Neuronal stem cell (in vitro differentiated cells): ENCODE data around the gene GCSH.

Experiments used
- DNase-seq: peaks from one replicate; pipeline ENCODE4 v3.0.0-alpha.2; 2013; ENCODE audit warnings: low spot score
- H2AFZ ChIP-seq: one replicate; pipeline ENCODE4 v1.6.1; 2013; ENCODE audit warnings: mild to moderate bottlenecking, low read length, inconsistent platforms
- H2AK5ac ChIP-seq: 2 replicates; pipeline ENCODE4 v1.6.1; 2013; ENCODE audit warnings: low read depth, mild to moderate bottlenecking, inconsistent platforms, low read length, moderate library complexity, mixed read lengths
- H2BK120ac ChIP-seq: 2 replicates; pipeline ENCODE4 v1.6.1; 2013; ENCODE audit warnings: low read depth, mild to moderate bottlenecking, inconsistent platforms, low read length, moderate library complexity, mixed read lengths
- H2BK12ac ChIP-seq: one replicate; pipeline ENCODE4 v1.6.1; 2013; ENCODE audit warnings: low read length, inconsistent platforms
- H2BK15ac ChIP-seq: 2 replicates; pipeline ENCODE4 v1.6.1; 2013; ENCODE audit warnings: mild to moderate bottlenecking, low read length, inconsistent platforms, mixed read lengths
- H2BK5ac ChIP-seq: one replicate; pipeline ENCODE4 v1.6.1; 2013; ENCODE audit warnings: inconsistent platforms, mild to moderate bottlenecking, low read length, moderate library complexity
- H3K14ac ChIP-seq: one replicate; pipeline ENCODE4 v1.6.1; 2013; ENCODE audit warnings: low read length, inconsistent platforms
- H3K18ac ChIP-seq: 2 replicates; pipeline ENCODE4 v1.6.1; 2013; ENCODE audit warnings: low read length, inconsistent platforms
- H3K23ac ChIP-seq: 2 replicates; pipeline ENCODE4 v1.6.1; 2013; ENCODE audit warnings: low read depth, mild to moderate bottlenecking, mixed read lengths, low read length, inconsistent platforms; ENCODE audit not compliant: poor library complexity
- H3K27ac ChIP-seq: replicated peaks from 3 replicates; pipeline ENCODE4 v1.5.1; 2013; ENCODE audit warnings: low read length, inconsistent platforms
- H3K27me3 ChIP-seq, 3 experiments: 2 replicates each; pipeline ENCODE4 v1.6.1; 2013; ENCODE audit warnings: low read length in 3 of 3, mild to moderate bottlenecking in 2 of 3, inconsistent platforms in 1 of 3, low read depth in 1 of 3, mixed read lengths in 1 of 3, moderate library complexity in 1 of 3; ENCODE audit not compliant: control insufficient read depth in 3 of 3, insufficient read depth in 3 of 3
- H3K36me3 ChIP-seq, 2 donors: replicated peaks in 1 of 2; 2 replicates each; pipeline ENCODE4 v1.6.1; 2013; ENCODE audit warnings: low read length in 2 of 2; ENCODE audit not compliant: control insufficient read depth in 2 of 2, insufficient read depth in 2 of 2
- H3K4ac ChIP-seq: 2 replicates; pipeline ENCODE4 v1.6.1; 2013; ENCODE audit warnings: inconsistent platforms, mild to moderate bottlenecking, low read length, moderate library complexity
- H3K4me1 ChIP-seq, 2 donors: 1 replicate in 1 of 2; 2 replicates in 1 of 2; pipeline ENCODE4 v1.6.1; 2013; ENCODE audit warnings: low read length in 2 of 2, low read depth in 1 of 2; ENCODE audit not compliant: control insufficient read depth in 2 of 2, insufficient read depth in 1 of 2
- H3K4me2 ChIP-seq: one replicate; pipeline ENCODE4 v1.6.1; 2013; ENCODE audit warnings: mild to moderate bottlenecking, low read length, inconsistent platforms; ENCODE audit not compliant: insufficient read depth, poor library complexity, severe bottlenecking
- H3K4me3 ChIP-seq, 2 donors: 2 replicates each; pipeline ENCODE4 v1.5.1; 2013; ENCODE audit warnings: low read length in 2 of 2, mild to moderate bottlenecking in 2 of 2, inconsistent platforms in 1 of 2, moderate library complexity in 1 of 2
- H3K79me1 ChIP-seq: one replicate; pipeline ENCODE4 v1.6.1; 2013; ENCODE audit warnings: low read depth, mild to moderate bottlenecking, inconsistent platforms, low read length, moderate library complexity
- H3K9ac ChIP-seq: one replicate; pipeline ENCODE4 v1.6.1; 2013; ENCODE audit warnings: mild to moderate bottlenecking, low read depth, low read length, inconsistent platforms; ENCODE audit not compliant: poor library complexity
- H3K9me3 ChIP-seq, 2 donors: replicated peaks in 1 of 2; 2 replicates each; pipeline versions ENCODE3 to v1.6.1; 2013; ENCODE audit warnings: low read length in 2 of 2, mild to moderate bottlenecking in 2 of 2, inconsistent platforms in 1 of 2, low read depth in 1 of 2, mixed read lengths in 1 of 2, moderate library complexity in 1 of 2; ENCODE audit not compliant: control insufficient read depth in 2 of 2, insufficient read depth in 1 of 2
- H4K8ac ChIP-seq: one replicate; pipeline ENCODE4 v1.6.1; 2013; ENCODE audit warnings: low read depth, mild to moderate bottlenecking, inconsistent platforms, low read length, moderate library complexity
- H4K91ac ChIP-seq: one replicate; pipeline ENCODE4 v1.6.1; 2013; ENCODE audit warnings: low read length, low read depth, mild to moderate bottlenecking, inconsistent platforms; ENCODE audit not compliant: poor library complexity
- WGBS, 2 donors: extraction: QIAGEN DNeasy Blood & Tissue Kit; methylation state at CpG; one replicate each; pipeline ENCODE4 v1.1.7; 2013; ENCODE audit warnings: missing lambda C conversion rate in 2 of 2, mixed read lengths in 1 of 2; ENCODE audit not compliant: insufficient read length in 2 of 2, insufficient replicate concordance in 1 of 2; ENCODE audit errors: extremely low coverage in 2 of 2; 5-methylcytosine and 5-hydroxymethylcytosine counted together

The GCSH gene

DNA sequence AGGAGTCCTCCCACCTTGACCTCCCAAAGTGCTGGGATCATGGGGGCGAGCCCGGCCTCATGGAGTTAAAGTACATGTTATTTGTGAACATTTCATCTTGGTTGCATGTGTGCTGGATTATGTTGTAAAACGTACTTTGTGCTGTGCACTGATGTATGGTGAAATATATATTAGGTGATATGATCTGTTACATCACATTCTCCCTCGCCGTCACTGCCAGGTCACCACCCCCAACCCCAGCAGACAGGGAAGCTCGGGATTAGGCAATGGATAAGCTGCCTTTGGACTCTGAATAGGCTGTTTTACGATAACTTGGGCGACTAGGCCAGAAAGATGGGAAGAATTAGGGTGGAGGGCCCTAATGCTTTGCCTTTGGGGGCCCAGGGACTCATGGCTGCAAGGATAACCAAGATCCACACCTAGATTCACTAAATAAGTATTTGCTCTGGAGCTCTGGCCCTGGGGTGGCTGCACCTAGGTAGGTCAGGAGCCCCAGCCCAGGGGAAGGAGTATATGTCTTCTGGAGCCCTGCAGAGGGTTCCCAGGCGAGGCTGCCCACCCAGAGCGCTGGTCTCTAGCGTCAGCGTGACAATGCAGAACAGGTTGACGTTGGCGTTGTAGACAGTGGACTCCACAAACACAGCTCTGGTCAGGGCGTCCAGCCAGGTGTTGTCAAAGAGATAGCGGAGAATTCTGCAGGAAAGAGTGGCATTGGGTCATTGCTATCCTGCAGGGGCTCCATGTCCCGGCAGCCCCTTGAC is 27.1 kb upstream of the GCSH start:
- Histone ChIP-seq H4K91ac (no peak overlapping the region), H2BK15ac (no peak overlapping the region), H3K79me1 (no peaks in the 10 kb centered on the region), H3K18ac (peak overlapping the region; percentile 71), H3K14ac (peak overlapping the region; percentile 31), H2AK5ac (no peak overlapping the region), H2BK5ac (no peak overlapping the region), H3K4me3 (no peak overlapping the region), H4K8ac (no peak overlapping the region), H3K9me3 (peaks cover 0 to 2% of the 10 kb centered on the region in 2 donors), H3K4me2 (no peak overlapping the region), H3K4ac (no peak overlapping the region), H3K9ac (no peak overlapping the region), H3K36me3 (no peaks in the 10 kb centered on the region), H2BK120ac (no peak overlapping the region), H3K23ac (peak overlapping the region; percentile 80), H2BK12ac (no peak overlapping the region), H3K4me1 (no peaks in the 10 kb centered on the region), H2AFZ (no peak overlapping the region), H3K27ac (no peak overlapping the region), H3K27me3 (no peaks in the 10 kb centered on the region)
- no peak for DNase-seq
- WGBS, 2 donors = no CpG with 5 or more reads among the region's 17 CpGs

- DNase-seq = no peak
- Histone ChIP-seq H4K8ac (no peak overlapping the region), H3K9me3 (peaks cover 0 to 2% of the 10 kb centered on the region in 2 donors), H3K79me1 (no peaks in the 10 kb centered on the region), H3K27ac (no peak overlapping the region), H3K36me3 (no peaks in the 10 kb centered on the region), H3K9ac (no peak overlapping the region), H3K4me3 (no peak overlapping the region), H2AFZ (no peak overlapping the region), H2AK5ac (no peak overlapping the region), H3K27me3 (no peaks in the 10 kb centered on the region), H3K18ac (no peak overlapping the region), H3K14ac (peak overlapping the region; percentile 38), H3K4me2 (no peak overlapping the region), H2BK5ac (no peak overlapping the region), H3K4me1 (no peaks in the 10 kb centered on the region), H4K91ac (no peak overlapping the region), H3K4ac (no peak overlapping the region), H3K23ac (peak overlapping the region; percentile 93), H2BK15ac (no peak overlapping the region), H2BK120ac (no peak overlapping the region), H2BK12ac (no peak overlapping the region)
- WGBS, 2 donors = no CpG with 5 or more reads among the region's 16 CpGs
Observed at GRCh38 chr16:81121474-81121990, 25.3 kb upstream of the GCSH start.

DNA sequence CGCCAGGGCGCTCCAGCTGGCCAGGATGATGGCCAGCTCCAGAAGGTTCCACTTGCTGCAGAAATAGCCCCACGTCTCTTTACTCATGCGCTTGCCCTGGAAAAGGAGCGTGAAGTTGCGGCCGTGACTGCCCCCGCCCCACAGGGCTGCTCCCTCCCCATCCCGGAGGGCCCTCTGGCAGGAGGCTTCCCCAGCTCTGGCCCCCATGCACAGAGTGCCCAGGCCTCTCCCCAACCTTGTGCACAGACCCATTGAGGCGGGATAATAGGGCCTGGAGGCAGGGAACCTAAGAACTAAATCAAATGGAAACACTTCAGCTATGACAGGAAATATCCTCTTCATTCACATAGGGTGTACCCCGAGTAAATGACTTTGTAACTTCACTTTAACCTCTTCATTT is 21.2 kb upstream of the GCSH start:
- no peaks in the 10 kb centered on the region for H3K36me3 ChIP-seq
- no peak overlapping the region for H3K4me3 ChIP-seq
- no peak overlapping the region for H4K91ac ChIP-seq
- no peak overlapping the region for H2BK15ac ChIP-seq
- H2BK120ac ChIP-seq = no peak overlapping the region
- H3K27ac ChIP-seq = no peak overlapping the region
- H3K18ac ChIP-seq = peak overlapping the region; percentile 27
- no peak overlapping the region for H2AFZ ChIP-seq
- no peak overlapping the region for H3K9ac ChIP-seq
- H3K9me3 ChIP-seq = no peaks in the 10 kb centered on the region
- DNase-seq = no peak
- WGBS, 2 donors = no CpG with 5 or more reads among the region's 11 CpGs
- H3K14ac ChIP-seq = peak overlapping the region; percentile 6
- no peak overlapping the region for H2BK5ac ChIP-seq
- no peaks in the 10 kb centered on the region for H3K27me3 ChIP-seq
- no peak overlapping the region for H3K4ac ChIP-seq
- no peak overlapping the region for H4K8ac ChIP-seq
- no peak overlapping the region for H3K4me2 ChIP-seq
- H2AK5ac ChIP-seq = peak overlapping the region; percentile 21
- no peak overlapping the region for H3K23ac ChIP-seq
- H3K79me1 ChIP-seq = no peaks in the 10 kb centered on the region
- no peak overlapping the region for H2BK12ac ChIP-seq
- no peaks in the 10 kb centered on the region for H3K4me1 ChIP-seq

DNA sequence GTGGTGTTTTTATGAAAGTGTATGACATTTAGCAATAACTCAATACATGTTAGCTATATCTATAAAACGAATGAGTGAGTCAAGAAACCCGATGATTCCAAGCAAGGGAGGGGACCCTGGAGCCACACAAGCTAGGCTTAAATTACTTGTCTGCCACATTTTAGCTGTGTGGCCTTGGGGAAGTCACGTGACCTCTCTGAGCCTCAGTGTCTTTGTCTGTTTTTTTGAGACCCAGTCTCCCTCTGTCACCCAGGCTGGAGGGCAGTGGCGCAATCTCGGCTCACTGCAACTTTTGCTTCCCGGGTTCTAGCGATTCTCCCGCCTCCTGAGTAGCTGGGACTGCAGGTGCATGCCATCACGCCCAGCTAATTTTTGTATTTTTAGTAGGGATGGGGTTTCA is 20.1 kb upstream of the GCSH start:
- no peaks in the 10 kb centered on the region for H3K27me3 ChIP-seq
- no peak overlapping the region for H3K4ac ChIP-seq
- H2BK15ac ChIP-seq = no peak overlapping the region
- no peak overlapping the region for H2BK120ac ChIP-seq
- no peak overlapping the region for H3K9ac ChIP-seq
- no peak overlapping the region for H3K4me2 ChIP-seq
- H3K9me3 ChIP-seq = no peaks in the 10 kb centered on the region
- no peak overlapping the region for H3K14ac ChIP-seq
- H4K8ac ChIP-seq = no peak overlapping the region
- no peaks in the 10 kb centered on the region for H3K4me1 ChIP-seq
- no peak overlapping the region for H2AK5ac ChIP-seq
- no CpG with 5 or more reads among the region's 9 CpGs for WGBS, 2 donors
- no peak overlapping the region for H2BK12ac ChIP-seq
- H3K4me3 ChIP-seq = no peak overlapping the region
- no peak overlapping the region for H4K91ac ChIP-seq
- H3K36me3 ChIP-seq = no peaks in the 10 kb centered on the region
- no peaks in the 10 kb centered on the region for H3K79me1 ChIP-seq
- no peak for DNase-seq
- H2AFZ ChIP-seq = no peak overlapping the region
- no peak overlapping the region for H3K18ac ChIP-seq
- H3K27ac ChIP-seq = no peak overlapping the region
- H3K23ac ChIP-seq = no peak overlapping the region
- H2BK5ac ChIP-seq = no peak overlapping the region
